HG03039 (cell line): ENCODE data around the gene SLITRK5.

Source experiments
- ATAC-seq: cut with Tn5 transposase; IDR thresholded peaks from one replicate; pipeline ENCODE4 v1.9.1; 2021; ENCODE audit warnings: mild to moderate bottlenecking, moderate library complexity; ENCODE audit not compliant: unreplicated experiment

SLITRK5 gene

DNA sequence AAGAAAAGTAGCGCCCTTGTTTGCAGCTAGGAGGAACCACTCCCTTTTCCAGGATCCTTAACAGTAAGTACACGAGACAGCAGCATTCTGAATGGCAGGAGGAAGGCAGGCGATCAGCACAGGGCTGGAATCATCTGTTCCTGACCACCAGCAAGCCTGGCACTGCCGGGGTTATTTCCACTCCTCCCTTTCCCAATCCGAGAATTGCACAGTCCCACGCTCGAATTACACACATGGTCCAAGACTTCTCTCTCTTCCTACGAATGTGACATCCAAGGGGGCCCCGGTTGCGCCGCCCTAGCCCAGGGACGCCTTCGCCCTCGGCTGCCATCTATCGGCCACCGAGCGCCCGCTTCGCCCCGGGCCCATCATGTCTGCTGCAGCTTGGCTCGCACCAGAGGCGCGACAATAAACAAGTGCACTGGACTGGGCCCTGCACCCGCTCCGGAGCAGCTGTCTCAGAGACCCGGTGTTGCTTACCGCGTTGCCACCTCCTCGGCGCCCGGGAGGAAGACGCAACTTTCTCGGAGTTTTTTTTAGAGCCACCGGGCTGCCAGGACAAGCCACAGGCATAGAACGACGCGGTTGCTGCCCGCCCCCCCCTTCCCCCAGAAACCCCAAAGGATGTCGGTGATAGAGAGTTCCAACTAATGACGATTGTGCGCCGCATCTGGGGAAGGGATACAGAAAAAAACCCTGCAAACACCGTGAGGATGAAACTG lies at the start of gene SLITRK5:
SLITRK5 (plus strand) TSS at position 341 of the 722 bp plus-strand sequence. CDS start 4,018 bp downstream, outside the sequence.
- peak; percentile 88 for ATAC-seq

DNA sequence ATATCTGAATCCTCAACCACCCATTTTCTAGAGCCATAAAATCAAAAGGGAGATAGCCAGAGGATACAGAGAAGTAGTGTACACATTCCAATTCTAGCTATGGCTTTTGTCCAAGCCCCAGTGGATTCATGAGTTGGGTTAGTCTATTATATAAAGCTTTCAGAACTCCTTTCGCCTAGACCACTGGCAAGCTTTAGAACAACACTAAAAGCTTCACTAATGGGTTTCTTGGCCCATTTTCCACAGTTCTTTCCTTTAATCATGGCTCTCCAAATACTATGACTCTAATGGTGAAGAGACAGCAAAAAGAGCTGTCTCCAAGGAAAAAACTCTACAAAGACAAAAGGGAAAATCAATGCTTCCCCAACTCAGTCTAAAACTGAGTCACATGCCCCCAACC lies 48.2 kb upstream of the SLITRK5 start:
- ATAC-seq, result no peak

DNA sequence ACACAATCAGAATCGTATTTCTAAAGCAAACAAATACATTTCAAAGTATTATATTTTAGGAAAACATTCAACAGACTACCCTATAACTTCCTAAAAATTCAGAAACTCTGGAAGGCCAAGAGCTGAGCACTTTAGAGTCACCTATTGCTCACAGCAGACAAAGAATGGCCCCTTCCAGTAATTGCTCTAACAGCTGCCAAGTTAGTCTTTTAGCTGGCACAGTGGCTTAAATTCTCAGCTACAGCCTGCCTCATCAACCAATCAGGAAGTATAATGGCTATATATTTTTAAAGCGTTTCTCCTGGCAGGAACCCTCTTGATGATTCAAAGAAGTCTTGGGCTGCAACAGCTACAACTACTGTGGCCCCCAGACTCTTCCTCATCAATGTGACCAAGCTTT lies 14.9 kb upstream of the SLITRK5 start:
- ATAC-seq, result no peak

GRCh38 chr13:87661471-87661870 lies 9.7 kb upstream of the SLITRK5 start:
- ATAC-seq, result no peak

DNA sequence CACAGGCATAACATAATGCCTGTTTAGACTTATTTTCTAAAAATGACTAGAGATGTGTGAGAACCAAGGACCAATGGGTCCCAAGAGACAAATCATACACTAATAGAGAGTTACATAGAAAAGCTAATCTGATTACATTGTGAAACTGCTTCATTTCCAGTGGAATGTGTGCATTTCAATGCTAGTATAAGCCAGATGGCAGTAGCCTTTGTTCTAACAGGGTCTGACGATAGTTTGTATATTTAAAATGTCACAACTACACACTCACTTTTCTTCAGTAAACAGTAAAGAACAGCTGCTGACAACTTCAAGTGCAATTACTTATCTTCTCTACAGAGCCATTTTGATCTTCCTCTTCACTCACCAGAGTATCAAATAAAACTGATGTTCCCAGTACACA lies 4.3 kb upstream of the SLITRK5 start:
- no peak for ATAC-seq

GRCh38 chr13:87667686-87668085 lies 3.5 kb upstream of the SLITRK5 start:
- ATAC-seq, result no peak

- peak; percentile 53 for ATAC-seq
These were observed 1.7 kb upstream of the SLITRK5 start for GRCh38 chr13:87669379-87669978.

DNA sequence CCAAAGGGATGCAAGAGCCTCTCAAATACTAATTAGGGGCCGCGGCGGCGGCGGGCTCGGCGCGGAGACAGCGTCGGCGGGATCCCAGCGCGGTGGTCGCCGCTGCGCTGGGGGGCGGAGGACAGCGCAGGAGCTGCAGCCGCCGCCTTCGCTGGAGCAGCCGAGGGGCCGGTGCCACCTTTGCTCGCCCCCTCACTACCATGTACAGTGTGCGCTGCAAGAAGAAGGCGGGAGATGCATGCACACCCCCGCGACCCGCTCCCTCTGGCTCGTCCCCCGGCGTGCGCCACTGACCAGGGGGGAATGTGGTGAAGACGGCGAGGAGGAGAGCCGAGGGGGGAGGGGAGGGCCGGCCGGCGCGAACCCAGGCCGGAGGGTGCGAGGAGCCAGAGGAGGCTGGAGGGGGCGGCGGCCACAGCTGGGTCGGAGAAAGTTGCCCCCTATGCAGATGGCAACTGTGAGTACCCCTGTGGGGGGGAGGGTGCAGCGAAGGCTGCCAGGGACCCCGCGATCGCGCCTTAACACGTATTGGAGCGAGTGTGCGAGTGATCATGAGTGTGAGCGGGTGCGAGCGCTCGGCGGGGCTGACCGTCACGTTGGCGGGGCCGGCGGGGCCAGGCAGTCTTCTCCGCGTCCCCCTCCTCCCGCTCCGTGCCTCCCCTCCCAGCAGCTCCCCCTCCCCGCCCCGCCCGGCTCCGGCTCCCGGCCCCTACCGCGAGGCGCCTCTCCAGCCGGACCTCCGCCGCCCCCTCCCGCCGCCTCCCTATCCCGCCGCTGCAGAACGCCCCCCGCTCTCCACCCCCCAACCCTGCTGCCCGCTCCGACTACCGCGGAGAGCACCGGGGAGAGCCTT lies 808 bp downstream of the SLITRK5 start:
- no peak for ATAC-seq

DNA sequence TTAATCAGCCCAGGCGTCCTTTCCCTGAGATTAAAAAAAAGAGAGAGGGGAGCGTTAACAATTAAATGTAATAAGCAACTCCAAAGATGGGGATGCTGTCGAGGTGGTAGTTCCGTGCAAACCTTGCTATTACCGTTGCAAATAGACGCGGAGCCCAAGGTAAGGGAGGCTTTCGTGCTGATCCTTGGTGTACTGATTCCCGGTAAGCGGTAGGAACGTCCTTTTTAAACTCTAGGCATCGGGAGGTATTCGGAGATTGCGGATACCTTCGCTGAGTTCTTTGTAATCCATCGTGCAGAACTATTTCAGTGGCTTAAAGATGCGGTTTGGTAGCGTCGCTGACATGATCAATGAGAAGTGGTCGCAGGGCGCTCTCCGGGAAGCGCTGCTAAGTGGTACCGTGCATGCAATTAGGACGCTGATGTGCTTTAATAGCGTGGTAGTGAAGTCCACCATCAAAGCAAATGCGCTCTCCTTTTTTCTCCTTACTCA lies 3.1 kb downstream of the SLITRK5 start:
- no peak for ATAC-seq

DNA sequence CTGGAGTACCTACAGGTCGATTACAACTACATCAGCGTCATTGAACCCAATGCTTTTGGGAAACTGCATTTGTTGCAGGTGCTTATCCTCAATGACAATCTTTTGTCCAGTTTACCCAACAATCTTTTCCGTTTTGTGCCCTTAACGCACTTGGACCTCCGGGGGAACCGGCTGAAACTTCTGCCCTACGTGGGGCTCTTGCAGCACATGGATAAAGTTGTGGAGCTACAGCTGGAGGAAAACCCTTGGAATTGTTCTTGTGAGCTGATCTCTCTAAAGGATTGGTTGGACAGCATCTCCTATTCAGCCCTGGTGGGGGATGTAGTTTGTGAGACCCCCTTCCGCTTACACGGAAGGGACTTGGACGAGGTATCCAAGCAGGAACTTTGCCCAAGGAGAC lies 4.7 kb downstream of the SLITRK5 start:
- no peak for ATAC-seq

- ATAC-seq, result no peak
These were observed 5.3 kb downstream of the SLITRK5 start for GRCh38 chr13:87676254-87677042.

DNA sequence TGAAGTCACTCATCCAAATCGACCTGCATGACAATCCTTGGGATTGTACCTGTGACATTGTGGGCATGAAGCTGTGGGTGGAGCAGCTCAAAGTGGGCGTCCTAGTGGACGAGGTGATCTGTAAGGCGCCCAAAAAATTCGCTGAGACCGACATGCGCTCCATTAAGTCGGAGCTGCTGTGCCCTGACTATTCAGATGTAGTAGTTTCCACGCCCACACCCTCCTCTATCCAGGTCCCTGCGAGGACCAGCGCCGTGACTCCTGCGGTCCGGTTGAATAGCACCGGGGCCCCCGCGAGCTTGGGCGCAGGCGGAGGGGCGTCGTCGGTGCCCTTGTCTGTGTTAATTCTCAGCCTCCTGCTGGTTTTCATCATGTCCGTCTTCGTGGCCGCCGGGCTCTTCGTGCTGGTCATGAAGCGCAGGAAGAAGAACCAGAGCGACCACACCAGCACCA lies 5.9 kb downstream of the SLITRK5 start:
- no peak for ATAC-seq

DNA sequence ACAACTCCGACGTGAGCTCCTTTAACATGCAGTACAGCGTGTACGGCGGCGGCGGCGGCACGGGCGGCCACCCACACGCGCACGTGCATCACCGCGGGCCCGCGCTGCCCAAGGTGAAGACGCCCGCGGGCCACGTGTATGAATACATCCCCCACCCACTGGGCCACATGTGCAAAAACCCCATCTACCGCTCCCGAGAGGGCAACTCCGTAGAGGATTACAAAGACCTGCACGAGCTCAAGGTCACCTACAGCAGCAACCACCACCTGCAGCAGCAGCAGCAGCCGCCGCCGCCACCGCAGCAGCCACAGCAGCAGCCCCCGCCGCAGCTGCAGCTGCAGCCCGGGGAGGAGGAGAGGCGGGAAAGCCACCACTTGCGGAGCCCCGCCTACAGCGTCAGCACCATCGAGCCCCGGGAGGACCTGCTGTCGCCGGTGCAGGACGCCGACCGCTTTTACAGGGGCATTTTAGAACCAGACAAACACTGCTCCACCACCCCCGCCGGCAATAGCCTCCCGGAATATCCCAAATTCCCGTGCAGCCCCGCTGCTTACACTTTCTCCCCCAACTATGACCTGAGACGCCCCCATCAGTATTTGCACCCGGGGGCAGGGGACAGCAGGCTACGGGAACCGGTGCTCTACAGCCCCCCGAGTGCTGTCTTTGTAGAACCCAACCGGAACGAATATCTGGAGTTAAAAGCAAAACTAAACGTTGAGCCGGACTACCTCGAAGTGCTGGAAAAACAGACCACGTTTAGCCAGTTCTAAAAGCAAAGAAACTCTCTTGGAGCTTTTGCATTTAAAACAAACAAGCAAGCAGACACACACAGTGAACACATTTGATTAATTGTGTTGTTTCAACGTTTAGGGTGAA lies 6.6 kb downstream of the SLITRK5 start:
- no peak for ATAC-seq

- ATAC-seq, result no peak
These were observed 7.2 kb downstream of the SLITRK5 start for GRCh38 chr13:87678372-87678752.

- no peak for ATAC-seq
These were observed 9.1 kb downstream of the SLITRK5 start for GRCh38 chr13:87680298-87680697.

DNA sequence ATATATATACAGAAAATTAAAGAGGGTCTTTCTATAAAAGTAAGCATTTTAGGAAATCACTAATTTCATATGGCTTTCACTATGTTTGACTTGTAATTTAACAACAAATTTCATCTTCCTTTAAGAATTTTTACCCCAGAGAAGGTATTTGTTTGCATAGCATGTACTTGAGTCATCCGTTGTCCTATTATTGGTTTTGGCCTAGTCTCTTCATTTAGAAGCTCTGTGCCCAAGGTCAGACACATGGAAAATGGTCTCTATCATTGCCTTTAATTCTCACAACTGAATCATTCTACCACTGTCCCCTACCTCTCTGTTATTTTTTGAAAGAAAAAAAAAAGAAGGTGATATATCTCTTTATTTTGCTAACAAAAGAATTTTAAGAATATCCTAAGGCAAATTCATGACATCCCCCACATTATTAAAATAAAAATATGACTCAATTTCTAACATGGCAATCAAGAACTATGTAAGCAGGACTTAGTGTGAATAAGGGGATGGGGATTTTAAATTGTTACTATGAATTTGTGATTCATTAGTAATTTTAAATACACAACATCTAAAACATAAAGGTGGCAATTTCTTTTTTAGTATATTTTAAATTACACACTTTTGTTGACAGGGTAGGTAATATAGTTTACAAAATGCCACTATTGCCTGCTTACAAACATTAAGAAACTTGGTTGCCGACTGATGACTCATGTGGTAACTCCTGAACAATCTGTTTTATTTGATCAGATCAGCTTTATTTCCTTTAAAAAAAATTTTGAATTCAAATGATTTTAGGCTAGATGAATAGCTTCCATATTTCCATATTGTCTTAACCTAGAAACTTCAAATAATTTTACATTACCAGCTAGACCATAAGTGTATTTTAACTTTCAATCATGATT lies 13.9 kb downstream of the SLITRK5 start:
- ATAC-seq, result no peak

DNA sequence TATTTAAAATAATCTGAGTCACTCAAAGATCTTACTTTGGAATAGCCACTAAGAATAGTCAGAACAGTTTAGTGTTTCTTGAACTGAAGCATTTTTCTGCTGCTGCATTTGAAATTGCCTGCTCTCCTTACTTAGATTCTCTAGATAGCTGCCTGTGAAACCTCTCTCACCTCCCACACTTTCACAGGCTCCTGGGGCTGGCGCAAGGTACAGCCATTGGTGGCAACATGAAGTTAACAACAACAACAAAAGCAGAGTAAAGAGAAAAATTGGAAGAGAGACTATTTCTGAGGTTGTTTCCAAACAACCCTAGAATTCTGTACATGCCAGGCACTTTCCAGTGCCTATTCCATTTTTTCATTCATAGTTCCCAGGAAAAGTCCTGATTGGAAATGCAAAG lies 25.3 kb downstream of the SLITRK5 start:
- ATAC-seq, result no peak

DNA sequence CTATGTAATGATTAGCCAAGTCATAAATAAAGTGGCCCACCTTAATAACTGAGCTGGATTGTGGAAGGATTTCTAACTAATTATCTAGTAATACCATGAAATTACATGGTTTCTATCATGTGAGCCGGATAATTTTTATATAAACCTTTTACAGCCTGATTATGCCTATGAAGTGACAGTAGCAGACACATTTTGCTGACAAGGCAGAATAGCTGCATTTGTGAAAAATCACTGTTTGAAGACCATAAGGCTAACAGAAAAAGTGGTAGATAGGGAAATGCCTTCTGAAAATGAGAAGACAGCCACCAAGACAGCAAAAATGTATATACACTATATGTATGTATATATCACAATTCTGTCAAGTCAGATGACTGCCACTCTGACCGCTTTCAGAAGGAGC lies 27.1 kb downstream of the SLITRK5 start:
- ATAC-seq, result no peak

DNA sequence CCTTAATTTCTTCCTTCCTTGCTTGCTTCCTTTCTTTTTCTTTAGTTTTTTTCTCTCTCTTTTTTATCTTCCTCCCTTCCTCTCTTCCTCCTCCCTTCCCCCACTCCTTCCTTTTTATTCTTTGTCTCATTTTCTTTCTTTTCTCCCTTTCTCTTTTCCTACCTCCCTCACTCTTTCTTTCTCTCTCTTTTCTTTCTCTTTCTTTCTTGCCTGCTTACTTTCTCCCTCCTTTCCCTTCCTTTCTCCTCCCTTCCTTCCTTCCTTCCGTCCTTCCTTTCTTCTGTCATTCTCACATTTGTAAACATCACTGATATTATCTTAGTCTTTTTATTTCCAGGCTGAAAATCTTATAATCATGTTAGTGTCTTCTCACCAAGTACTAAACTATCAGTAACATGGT lies 38.8 kb downstream of the SLITRK5 start:
- ATAC-seq, result no peak
